Epithelial cell of proximal tubule (primary cell): ENCODE measurements around the gene CANT1. TPM values are rescaled to one million over a fixed set of nuclear protein-coding genes. Genes with fewer than 3 reads are reported as not detected.

Source experiments
- DNase-seq: peaks from one replicate; pipeline ENCODE4 v3.0.0-alpha.2; 2011; ENCODE audit warnings: low read depth
- H3K4me3 ChIP-seq: 2 replicates; pipeline ENCODE4 v1.5.1; 2011; ENCODE audit warnings: low read depth, mild to moderate bottlenecking, low read length
- total RNA-seq: library from RNA; depleted of rRNA; stranded (reverse); fragments of >200 nt; gene quantifications from 2 replicates; pipeline ENCODE4 v1.2.3, GENCODE V29; 2015
- TF ChIP-seq, protein P1 (sequence below): conservative IDR thresholded peaks from 2 replicates; pipeline ENCODE4 v1.5.1; 2012; ENCODE audit warnings: low read depth, mild to moderate bottlenecking, low read length

CANT1 gene
- total RNA-seq, 1 donor from 2014 or later = 60.3 TPM

DNA sequence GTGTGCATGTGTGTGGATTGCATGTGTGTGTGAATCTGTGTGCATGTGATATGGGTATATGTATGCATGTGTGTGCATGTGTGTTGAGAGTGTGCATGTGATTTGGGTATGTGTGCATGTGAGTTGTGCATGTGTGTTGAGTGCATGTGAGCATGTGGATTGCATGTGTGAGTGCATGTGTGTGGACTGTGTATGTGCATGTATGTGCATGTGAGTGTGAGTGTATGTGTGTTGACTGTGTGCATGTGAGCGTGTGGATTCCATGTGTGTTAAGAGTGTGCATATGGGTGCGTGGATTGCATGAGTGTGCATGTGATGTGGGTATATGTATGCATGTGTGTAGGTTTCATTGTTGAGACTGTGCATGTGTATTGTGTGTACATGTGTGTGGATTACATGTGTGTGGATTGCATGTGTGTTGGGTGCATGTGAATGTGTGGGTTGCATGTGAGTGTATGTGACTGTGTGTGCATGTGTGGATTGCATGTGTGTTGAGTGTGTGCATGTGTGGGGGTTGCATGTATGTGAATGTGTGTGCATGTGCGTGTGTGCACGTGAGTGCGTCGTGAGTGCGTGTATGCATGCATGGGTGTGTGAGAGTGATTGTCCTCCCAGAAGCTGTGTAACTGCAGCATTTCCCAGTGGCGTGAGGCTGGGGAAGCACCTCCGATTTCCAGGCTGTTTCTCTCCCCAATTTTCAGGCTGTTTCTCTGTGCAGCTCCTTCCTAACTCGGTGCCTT, 33.8 kb upstream of the CANT1 start:
- no peak for DNase-seq
- no peak overlapping the region for H3K4me3 ChIP-seq
- TF ChIP-seq, protein P1, sequence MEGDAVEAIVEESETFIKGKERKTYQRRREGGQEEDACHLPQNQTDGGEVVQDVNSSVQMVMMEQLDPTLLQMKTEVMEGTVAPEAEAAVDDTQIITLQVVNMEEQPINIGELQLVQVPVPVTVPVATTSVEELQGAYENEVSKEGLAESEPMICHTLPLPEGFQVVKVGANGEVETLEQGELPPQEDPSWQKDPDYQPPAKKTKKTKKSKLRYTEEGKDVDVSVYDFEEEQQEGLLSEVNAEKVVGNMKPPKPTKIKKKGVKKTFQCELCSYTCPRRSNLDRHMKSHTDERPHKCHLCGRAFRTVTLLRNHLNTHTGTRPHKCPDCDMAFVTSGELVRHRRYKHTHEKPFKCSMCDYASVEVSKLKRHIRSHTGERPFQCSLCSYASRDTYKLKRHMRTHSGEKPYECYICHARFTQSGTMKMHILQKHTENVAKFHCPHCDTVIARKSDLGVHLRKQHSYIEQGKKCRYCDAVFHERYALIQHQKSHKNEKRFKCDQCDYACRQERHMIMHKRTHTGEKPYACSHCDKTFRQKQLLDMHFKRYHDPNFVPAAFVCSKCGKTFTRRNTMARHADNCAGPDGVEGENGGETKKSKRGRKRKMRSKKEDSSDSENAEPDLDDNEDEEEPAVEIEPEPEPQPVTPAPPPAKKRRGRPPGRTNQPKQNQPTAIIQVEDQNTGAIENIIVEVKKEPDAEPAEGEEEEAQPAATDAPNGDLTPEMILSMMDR = no peak

DNA sequence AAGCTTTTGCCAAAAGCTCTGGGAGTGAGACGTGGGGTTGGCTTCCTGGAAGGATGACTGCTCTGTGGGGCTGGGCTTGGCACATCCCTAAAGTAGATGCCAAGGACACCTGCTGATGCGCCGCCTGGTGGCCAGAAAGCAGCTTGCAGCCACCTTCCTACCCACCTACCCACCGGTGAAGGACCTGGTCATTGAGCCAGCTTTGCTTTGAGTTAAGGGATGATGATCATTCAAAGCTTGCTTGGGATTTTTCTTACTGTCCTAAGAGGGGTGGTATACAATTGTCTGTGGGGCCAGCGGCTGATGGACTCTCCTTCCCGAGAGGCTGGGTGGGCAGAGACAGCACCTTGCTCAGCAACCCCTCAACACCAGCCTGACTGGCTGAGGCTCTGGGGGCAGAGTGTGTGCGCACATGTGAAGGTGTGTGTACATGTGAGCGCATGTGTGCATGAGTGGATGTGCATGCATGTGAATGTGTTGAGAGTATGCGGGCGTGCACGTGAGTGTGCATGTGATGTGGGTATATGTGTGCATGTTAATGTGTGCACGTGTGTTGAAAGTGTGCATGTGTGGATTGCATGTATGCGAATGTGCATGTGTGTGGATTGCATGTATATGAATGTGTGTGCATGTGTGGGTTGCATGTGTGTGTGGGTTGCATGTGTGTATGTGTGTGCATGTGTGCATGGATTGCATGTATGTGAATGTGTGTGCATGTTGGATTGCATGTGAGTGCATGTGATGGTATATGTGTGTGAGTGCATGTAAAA, 33.0 kb upstream of the CANT1 start:
- DNase-seq = no peak

DNA sequence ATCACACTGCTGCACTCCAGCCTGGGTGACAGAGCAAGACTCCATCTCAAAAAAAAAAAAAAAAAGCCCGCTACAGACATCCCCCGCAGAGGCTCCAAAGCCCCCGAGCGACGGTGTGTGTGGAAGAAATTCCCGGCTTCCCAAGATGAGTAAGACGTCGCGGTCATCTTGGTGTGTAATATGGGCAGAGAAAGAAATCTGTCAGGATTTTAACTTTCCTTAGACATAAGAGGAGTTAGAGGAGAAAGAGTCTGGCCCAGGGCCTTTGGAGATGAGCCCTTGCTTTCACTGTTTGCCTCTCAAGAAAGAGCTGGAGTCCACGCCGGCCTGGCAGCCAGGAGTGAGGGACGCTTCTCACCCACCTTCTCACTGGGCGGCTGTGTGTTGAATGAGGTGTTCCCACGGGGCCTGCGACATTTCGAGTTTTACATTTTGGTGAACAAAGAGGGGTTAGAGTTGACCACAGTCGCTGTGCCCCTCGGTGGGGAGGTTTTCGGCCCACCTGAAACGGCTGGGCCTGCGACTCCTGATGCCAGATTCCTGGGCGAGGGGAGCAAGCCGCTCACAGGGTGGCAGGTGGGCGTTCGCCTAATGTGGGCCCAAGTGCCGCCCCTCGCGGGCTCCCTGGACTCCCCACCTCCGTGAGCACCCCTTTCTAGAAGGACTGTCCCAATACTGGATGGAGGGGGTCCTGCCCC, 32.3 kb upstream of the CANT1 start:
- H3K4me3 ChIP-seq = no peak overlapping the region
- DNase-seq = no peak
- TF ChIP-seq, protein P1 = no peak

More for the DNA sequence above, 33.0 kb upstream of the CANT1 start:
- TF ChIP-seq, protein P1 = peak; percentile 91
- H3K4me3 ChIP-seq = no peak overlapping the region

DNA sequence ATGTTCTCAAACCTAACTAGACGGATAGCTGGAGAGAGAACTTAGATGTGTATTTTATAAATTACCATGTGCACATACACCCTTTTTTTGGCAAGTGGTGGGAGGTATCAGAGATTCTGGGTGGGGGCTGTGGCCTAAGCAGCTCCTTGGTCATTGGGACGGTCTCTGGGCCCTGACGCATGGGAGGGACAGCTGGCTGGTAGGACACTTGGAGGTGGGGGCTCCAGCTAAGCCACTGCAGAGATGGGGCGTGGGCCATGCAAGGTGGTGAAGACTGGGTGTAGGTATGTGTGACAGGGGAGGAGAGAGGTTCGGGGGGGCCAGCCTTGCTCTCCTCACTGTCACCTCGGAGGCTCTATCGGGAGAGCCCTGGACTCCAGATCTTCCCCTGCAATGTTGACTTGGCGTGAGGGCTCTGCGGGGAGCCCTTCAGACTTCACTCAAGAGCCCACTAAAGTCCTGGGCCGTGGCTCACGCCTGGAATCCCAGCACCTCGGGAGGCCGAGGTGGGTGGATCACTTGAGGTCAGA, 31.5 kb upstream of the CANT1 start:
- H3K4me3 ChIP-seq = no peak overlapping the region
- DNase-seq = no peak
- TF ChIP-seq, protein P1 = no peak

DNA sequence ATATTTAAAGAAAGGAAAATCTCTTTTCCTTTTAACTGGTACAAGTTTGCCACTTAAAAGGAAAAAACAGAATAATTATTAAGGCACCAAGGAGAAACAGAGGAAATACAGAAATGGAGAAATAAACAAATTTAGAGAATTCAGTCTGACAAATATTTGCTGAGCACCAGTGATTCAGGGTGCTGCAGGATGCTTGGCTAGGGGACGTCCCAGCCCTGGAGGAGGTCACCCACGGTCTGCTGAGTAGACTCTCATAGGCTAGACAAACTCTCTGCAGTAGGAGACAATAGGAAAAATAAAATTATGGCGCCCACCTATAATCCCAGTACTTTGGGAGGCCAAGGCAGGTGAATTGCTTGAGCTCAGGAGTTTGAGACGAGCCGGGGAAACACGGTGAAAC, 30.3 kb upstream of the CANT1 start:
- TF ChIP-seq, protein P1 = no peak
- no peak overlapping the region for H3K4me3 ChIP-seq
- DNase-seq = no peak

DNA sequence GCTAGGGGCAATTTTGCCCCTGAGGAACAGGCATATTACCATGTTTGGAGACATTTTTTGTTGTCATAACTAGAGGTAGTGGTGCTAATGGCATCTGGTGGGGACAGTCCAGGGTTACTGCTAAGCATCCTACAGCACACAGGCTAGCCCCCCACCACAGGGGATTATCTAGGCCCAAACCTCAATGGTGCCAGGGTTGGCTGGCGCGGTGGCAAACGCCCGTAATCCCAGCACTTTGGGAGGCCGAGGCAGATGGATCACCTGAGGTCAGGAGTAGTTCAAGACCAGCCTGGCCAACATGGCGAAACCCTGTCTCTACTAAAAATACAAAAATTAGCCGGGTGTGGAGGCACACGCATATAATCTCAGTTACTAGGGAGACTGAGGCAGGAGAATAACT, 29.6 kb upstream of the CANT1 start:
- no peak for DNase-seq
- no peak overlapping the region for H3K4me3 ChIP-seq
- TF ChIP-seq, protein P1 = no peak
